IMR-90 (cell line): ENCODE data around the gene RINT1. TPM values are rescaled to one million over a fixed set of nuclear protein-coding genes. Genes with fewer than 3 reads are reported as not detected.

Experiments used
- ATAC-seq: fragments of 200-7000 bp; cut with Tn5 transposase; 2 replicates; pipeline ENCODE4 v1.9.1; 2020; ENCODE audit warnings: low read depth, mild to moderate bottlenecking, moderate library complexity
- BruUV-seq: library from RNA; stranded (reverse); fragments of 400-500 nt; replicated peaks from 2 replicates; lab custom pipeline; 2021; lab: Mats Ljungman, UMichigan
- CTCF ChIA-PET: fragments of 300-600 bp; formaldehyde crosslinking; extraction: SDS; loops from one replicate; lab custom pipeline; 2021; ENCODE audit warnings: antibody characterized with exemption; lab: Yijun Ruan, JAX
- POLR2A ChIA-PET: fragments of 300-600 bp; sonication (Branson Sonifier 250); formaldehyde crosslinking; loops from one replicate; lab custom pipeline; 2022; ENCODE audit warnings: antibody characterized with exemption; ENCODE audit not compliant: unreplicated experiment; lab: Charles Lee
- DNase-seq: peaks from one replicate; pipeline ENCODE4 v3.0.0; 2013
- H2AFZ ChIP-seq: replicated peaks from 2 replicates; pipeline ENCODE3; 2013; ENCODE audit warnings: low read length, mild to moderate bottlenecking; ENCODE audit not compliant: poor library complexity
- H2AK5ac ChIP-seq: 2 replicates; pipeline ENCODE4 v1.6.1; 2013; ENCODE audit warnings: low read depth, low read length, inconsistent platforms
- H2AK9ac ChIP-seq: replicated peaks from 2 replicates; pipeline ENCODE3; 2013; ENCODE audit warnings: mild to moderate bottlenecking, low read depth, low read length, moderate library complexity; ENCODE audit not compliant: poor library complexity
- H2BK120ac ChIP-seq: 2 replicates; pipeline ENCODE4 v1.6.1; 2013; ENCODE audit warnings: low read depth, low read length, inconsistent platforms
- H2BK15ac ChIP-seq: 3 replicates; pipeline ENCODE4 v1.6.1; 2013; ENCODE audit warnings: low read depth, low read length, inconsistent platforms
- H2BK20ac ChIP-seq: 2 replicates; pipeline ENCODE4 v1.6.1; 2013; ENCODE audit warnings: low read depth, mild to moderate bottlenecking, inconsistent platforms, low read length, moderate library complexity
- H2BK5ac ChIP-seq: 2 replicates; pipeline ENCODE4 v1.6.1; 2013; ENCODE audit warnings: mild to moderate bottlenecking, low read depth, low read length, inconsistent platforms; ENCODE audit not compliant: poor library complexity, severe bottlenecking
- H3K14ac ChIP-seq: replicated peaks from 2 replicates; pipeline ENCODE4 v1.6.1; 2013; ENCODE audit warnings: low read depth, low read length, inconsistent platforms
- H3K18ac ChIP-seq: 2 replicates; pipeline ENCODE4 v1.6.1; 2013; ENCODE audit warnings: low read depth, low read length, control low read depth
- H3K23ac ChIP-seq: 2 replicates; pipeline ENCODE4 v1.6.1; 2013; ENCODE audit warnings: low read depth, low read length, inconsistent platforms
- H3K27ac ChIP-seq: 2 replicates; pipeline ENCODE4 v1.5.1; 2013; ENCODE audit warnings: mild to moderate bottlenecking, control low read depth, low read length; ENCODE audit not compliant: insufficient read depth
- H3K27me3 ChIP-seq: 2 replicates; pipeline ENCODE4 v1.6.1; 2013; ENCODE audit warnings: low read length; ENCODE audit not compliant: control insufficient read depth, insufficient read depth
- H3K36me3 ChIP-seq: 2 replicates; pipeline ENCODE4 v1.6.1; 2013; ENCODE audit warnings: low read length, mixed read lengths; ENCODE audit not compliant: control insufficient read depth, insufficient read depth
- H3K4ac ChIP-seq: 2 replicates; pipeline ENCODE4 v1.6.1; 2013; ENCODE audit warnings: low read depth, low read length, inconsistent platforms
- H3K4me1 ChIP-seq: 2 replicates; pipeline ENCODE4 v1.6.1; 2013; ENCODE audit warnings: low read length, mixed read lengths; ENCODE audit not compliant: control insufficient read depth, insufficient read depth
- H3K4me2 ChIP-seq: 2 replicates; pipeline ENCODE4 v1.6.1; 2013; ENCODE audit warnings: low read depth, mild to moderate bottlenecking, control low read depth, low read length, moderate library complexity
- H3K4me3 ChIP-seq: 2 replicates; pipeline ENCODE4 v1.5.1; 2013; ENCODE audit warnings: low read depth, mild to moderate bottlenecking, control low read depth, low read length, moderate library complexity; ENCODE audit not compliant: insufficient read depth
- H3K56ac ChIP-seq: 2 replicates; pipeline ENCODE4 v1.6.1; 2013; ENCODE audit warnings: low read length, inconsistent platforms; ENCODE audit not compliant: insufficient read depth; ENCODE audit errors: extremely low read depth
- H3K79me1 ChIP-seq, 2 experiments: 2 replicates each; pipeline ENCODE4 v1.6.1; 2013; ENCODE audit warnings: low read length in 2 of 2, inconsistent platforms in 1 of 2, low read depth in 1 of 2
- H3K9ac ChIP-seq: 2 replicates; pipeline ENCODE4 v1.6.1; 2013; ENCODE audit warnings: low read depth, low read length, control low read depth
- H3K9me1 ChIP-seq: 2 replicates; pipeline ENCODE4 v1.6.1; 2013; ENCODE audit warnings: low read length, inconsistent platforms; ENCODE audit not compliant: insufficient read depth
- H3K9me3 ChIP-seq: 2 replicates; pipeline ENCODE4 v1.6.1; 2013; ENCODE audit warnings: low read length; ENCODE audit not compliant: control insufficient read depth, insufficient read depth
- H4K20me1 ChIP-seq: 2 replicates; pipeline ENCODE4 v1.6.1; 2013; ENCODE audit warnings: low read length, inconsistent platforms; ENCODE audit not compliant: insufficient read depth
- H4K5ac ChIP-seq: 2 replicates; pipeline ENCODE4 v1.6.1; 2013; ENCODE audit warnings: mild to moderate bottlenecking, low read depth, low read length, control low read depth
- H4K8ac ChIP-seq, 2 experiments: 2 replicates each; pipeline ENCODE4 v1.6.1; 2013; ENCODE audit warnings: low read depth in 2 of 2, low read length in 2 of 2, control low read depth in 1 of 2, inconsistent platforms in 1 of 2
- H4K91ac ChIP-seq: 2 replicates; pipeline ENCODE4 v1.6.1; 2013; ENCODE audit warnings: low read depth, low read length, inconsistent platforms; ENCODE audit not compliant: insufficient read depth
- BHLHE40 ChIP-seq: fragments of 150-350 bp; IDR thresholded peaks from 2 replicates; pipeline ENCODE4 v1.6.1; 2016; ENCODE audit warnings: mild to moderate bottlenecking, low read depth, low read length
- CEBPB ChIP-seq: IDR thresholded peaks from 2 replicates; pipeline ENCODE4 v1.6.1; 2012; ENCODE audit warnings: low read depth, low read length, improper control_type of control experiment
- CHD1 ChIP-seq: IDR thresholded peaks from 2 replicates; pipeline ENCODE4 v1.6.1; 2012; ENCODE audit warnings: low read depth, low read length, improper control_type of control experiment
- ELK1 ChIP-seq: fragments of 150-350 bp; IDR thresholded peaks from 2 replicates; pipeline ENCODE4 v1.6.1; 2016; ENCODE audit warnings: low read depth, mild to moderate bottlenecking, low read length, moderate library complexity, borderline replicate concordance
- FOS ChIP-seq: fragments of 150-350 bp; IDR thresholded peaks from 2 replicates; pipeline ENCODE4 v1.6.1; 2016; ENCODE audit warnings: low read depth, low read length
- MAZ ChIP-seq: IDR thresholded peaks from 2 replicates; pipeline ENCODE4 v1.6.1; 2012; ENCODE audit warnings: low read depth, mild to moderate bottlenecking, low read length, improper control_type of control experiment, moderate library complexity, borderline replicate concordance
- MXI1 ChIP-seq: IDR thresholded peaks from 2 replicates; pipeline ENCODE4 v1.6.1; 2012; ENCODE audit warnings: low read depth, mild to moderate bottlenecking, low read length, moderate library complexity, borderline replicate concordance
- POLR2A ChIP-seq: IDR thresholded peaks from 2 replicates; pipeline ENCODE4 v1.6.1; 2012; ENCODE audit warnings: mild to moderate bottlenecking, low read depth, low read length
- RAD21 ChIP-seq: IDR thresholded peaks from 2 replicates; pipeline ENCODE4 v1.6.1; 2012; ENCODE audit warnings: low read length, improper control_type of control experiment
- RCOR1 ChIP-seq: IDR thresholded peaks from 2 replicates; pipeline ENCODE4 v1.6.1; 2012; ENCODE audit warnings: mild to moderate bottlenecking, low read length, improper control_type of control experiment; ENCODE audit not compliant: insufficient replicate concordance
- RFX5 ChIP-seq: IDR thresholded peaks from 2 replicates; pipeline ENCODE4 v1.8.0; 2012; ENCODE audit warnings: low read depth, mild to moderate bottlenecking, low read length, moderate library complexity
- WGBS, 2 experiments: methylation state at CpG; one replicate each; pipeline versions ENCODE4 v1.1.5 to v1.1.7; 2013; ENCODE audit warnings: missing lambda C conversion rate in 2 of 2; ENCODE audit not compliant: insufficient read length in 1 of 2; ENCODE audit errors: extremely low coverage in 2 of 2; 5-methylcytosine and 5-hydroxymethylcytosine counted together
- dilution Hi-C: fragments of 300-500 bp; cut with HindIII; formaldehyde crosslinking; loops from one replicate; pipeline ENCODE4 v1.14.3; 2018; ENCODE audit warnings: low sequenced_read_pairs; ENCODE audit not compliant: unreplicated experiment
- in situ Hi-C: fragments of 300-500 bp; cut with MboI; formaldehyde crosslinking; loops from 3 replicates; pipeline ENCODE4 v1.14.3; 2019; ENCODE audit warnings: low sequenced_read_pairs, inconsistent platforms, mixed read lengths
- intact Hi-C: fragments of 100-400 bp; cut with micrococcal nuclease; formaldehyde crosslinking; loops from 2 replicates; pipeline ENCODE4 v1.10.0; 2022
- polyA plus RNA-seq, 3 experiments: library from polyadenylated mRNA; depleted of rRNA; stranded (reverse); fragments of >200 nt; gene quantifications; 2 replicates each; pipeline ENCODE4 v1.2.3, GENCODE V29; 2012; ENCODE audit warnings: low replicate concordance in 1 of 3
- total RNA-seq: library from RNA; depleted of rRNA; stranded (reverse); fragments of >200 nt; gene quantifications from 2 replicates; pipeline ENCODE4 v1.2.3, GENCODE V29; 2012
- TF ChIP-seq, protein P1 (sequence below): conservative IDR thresholded peaks from 2 replicates; pipeline ENCODE4 v1.5.1; 2012; ENCODE audit warnings: mild to moderate bottlenecking, low read depth, low read length, improper control_type of control experiment
- TF ChIP-seq, protein P2 (sequence below): fragments of 150-350 bp; IDR thresholded peaks from 2 replicates; pipeline ENCODE4 v1.6.1; 2017; ENCODE audit warnings: mild to moderate bottlenecking, antibody characterized with exemption, low read length, low read depth

RINT1 gene
- total and polyA plus RNA-seq, 2 of the 4 experiments (the other 2 are of a cell fraction): 15.9 to 23.1 TPM

- Histone ChIP-seq H3K4me3 (no peak overlapping the region), H2AK5ac (no peak overlapping the region), H3K9ac (no peak overlapping the region), H3K27ac (no peak overlapping the region), H3K4me2 (no peak overlapping the region), H2BK15ac (no peak overlapping the region), H2AFZ (no peak overlapping the region), H4K20me1 (no peaks in the 10 kb centered on the region), H2BK5ac (no peak overlapping the region), H3K9me3 (peaks cover 2% of the 10 kb centered on the region), H3K4me1 (no peaks in the 10 kb centered on the region), H3K56ac (no peak overlapping the region), H3K9me1 (no peaks in the 10 kb centered on the region), H3K4ac (no peak overlapping the region), H3K79me1 (no peaks in the 10 kb centered on the region), H3K18ac (no peak overlapping the region), H4K91ac (no peak overlapping the region), H3K36me3 (no peaks in the 10 kb centered on the region), H4K8ac (no peak overlapping the region), H4K5ac (no peak overlapping the region), H2BK20ac (no peak overlapping the region), H2AK9ac (no peak overlapping the region), H3K23ac (no peak overlapping the region), H3K14ac (no peak overlapping the region), H3K27me3 (no peaks in the 10 kb centered on the region), H2BK120ac (no peak overlapping the region)
- ChIA-PET POLR2A (no interaction called here), CTCF (no interaction called here)
- intact Hi-C loops (loop anchor here (10.0 kb wide), 1 partner anchor 461 kb away; no protein-coding TSS in a partner anchor), in situ Hi-C loops (no loop called here), dilution Hi-C loops (no loop called here)
- DNase-seq: no peak
- BruUV-seq: no TSS peak
- 60% methylated on average over 1 of the region's 5 CpGs; no CpG with 5 or more reads in 1 of the 2 experiments for WGBS, 2 experiments
- TF ChIP-seq POLR2A (no peak), CHD1 (no peak), RAD21 (no peak), RCOR1 (no peak), FOS (no peak), BHLHE40 (no peak), CEBPB (no peak), ELK1 (no peak), MAZ (no peak), RFX5 (no peak), MXI1 (no peak)
- TF ChIP-seq, protein P1, sequence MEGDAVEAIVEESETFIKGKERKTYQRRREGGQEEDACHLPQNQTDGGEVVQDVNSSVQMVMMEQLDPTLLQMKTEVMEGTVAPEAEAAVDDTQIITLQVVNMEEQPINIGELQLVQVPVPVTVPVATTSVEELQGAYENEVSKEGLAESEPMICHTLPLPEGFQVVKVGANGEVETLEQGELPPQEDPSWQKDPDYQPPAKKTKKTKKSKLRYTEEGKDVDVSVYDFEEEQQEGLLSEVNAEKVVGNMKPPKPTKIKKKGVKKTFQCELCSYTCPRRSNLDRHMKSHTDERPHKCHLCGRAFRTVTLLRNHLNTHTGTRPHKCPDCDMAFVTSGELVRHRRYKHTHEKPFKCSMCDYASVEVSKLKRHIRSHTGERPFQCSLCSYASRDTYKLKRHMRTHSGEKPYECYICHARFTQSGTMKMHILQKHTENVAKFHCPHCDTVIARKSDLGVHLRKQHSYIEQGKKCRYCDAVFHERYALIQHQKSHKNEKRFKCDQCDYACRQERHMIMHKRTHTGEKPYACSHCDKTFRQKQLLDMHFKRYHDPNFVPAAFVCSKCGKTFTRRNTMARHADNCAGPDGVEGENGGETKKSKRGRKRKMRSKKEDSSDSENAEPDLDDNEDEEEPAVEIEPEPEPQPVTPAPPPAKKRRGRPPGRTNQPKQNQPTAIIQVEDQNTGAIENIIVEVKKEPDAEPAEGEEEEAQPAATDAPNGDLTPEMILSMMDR: no peak
- TF ChIP-seq, protein P2, sequence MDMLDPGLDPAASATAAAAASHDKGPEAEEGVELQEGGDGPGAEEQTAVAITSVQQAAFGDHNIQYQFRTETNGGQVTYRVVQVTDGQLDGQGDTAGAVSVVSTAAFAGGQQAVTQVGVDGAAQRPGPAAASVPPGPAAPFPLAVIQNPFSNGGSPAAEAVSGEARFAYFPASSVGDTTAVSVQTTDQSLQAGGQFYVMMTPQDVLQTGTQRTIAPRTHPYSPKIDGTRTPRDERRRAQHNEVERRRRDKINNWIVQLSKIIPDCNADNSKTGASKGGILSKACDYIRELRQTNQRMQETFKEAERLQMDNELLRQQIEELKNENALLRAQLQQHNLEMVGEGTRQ: no peak
- no peak for ATAC-seq
Measured at GRCh38 chr7:105584165-105584564, 52.2 kb downstream of the RINT1 start.
